HG03571 (cell line): Measurements from ENCODE around the gene COL13A1.

Source experiments
- ATAC-seq: cut with Tn5 transposase; IDR thresholded peaks from one replicate; pipeline ENCODE4 v1.9.1; 2021; ENCODE audit not compliant: unreplicated experiment

Gene COL13A1

DNA sequence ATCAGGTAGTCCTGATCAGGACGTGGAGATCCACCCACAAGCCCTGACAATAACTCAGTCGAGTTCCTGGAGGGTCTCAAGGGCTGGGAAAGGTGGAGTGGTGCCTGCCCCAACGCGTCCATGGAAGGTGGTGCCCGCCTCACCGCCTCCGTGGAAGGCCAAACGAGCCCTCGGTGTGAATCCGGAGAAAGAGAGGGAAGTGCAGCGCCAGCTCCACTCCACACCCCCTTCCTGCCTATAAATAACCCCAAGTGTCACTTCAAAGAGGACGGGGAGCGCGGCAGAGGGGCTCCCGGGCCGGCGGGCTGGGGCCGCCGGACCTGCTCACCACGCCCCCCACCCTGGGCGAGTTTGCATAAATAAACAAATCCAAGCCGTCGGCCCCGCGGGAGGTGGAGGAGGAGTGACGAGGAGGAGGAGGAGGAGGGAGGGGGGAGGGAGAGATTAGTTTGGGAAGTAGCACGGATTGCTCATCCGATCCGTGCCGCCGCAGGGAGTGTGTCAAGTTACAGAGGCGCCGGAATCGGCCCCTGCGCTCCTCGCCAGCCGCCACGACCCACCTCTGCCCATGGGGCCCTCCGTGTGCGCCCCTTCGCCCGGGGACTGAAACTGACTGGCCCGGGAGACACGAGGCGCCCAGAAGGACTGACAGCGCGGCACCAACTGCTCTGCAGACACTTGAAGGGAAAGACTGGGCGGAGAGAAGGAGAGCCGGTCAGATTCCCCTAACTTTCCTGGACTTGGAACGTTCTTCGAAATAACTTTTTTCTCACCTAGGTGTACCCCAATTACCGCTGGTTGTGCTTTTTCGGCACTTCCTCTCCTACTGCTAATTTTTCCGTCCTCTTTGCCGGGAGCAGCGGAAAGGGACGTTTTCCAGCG is at the start of gene COL13A1:
TSS of gene COL13A1 (plus strand) at position 473 of the 882 bp plus-strand sequence. CDS start 518 bp downstream, outside the sequence.
- no peak for ATAC-seq

DNA sequence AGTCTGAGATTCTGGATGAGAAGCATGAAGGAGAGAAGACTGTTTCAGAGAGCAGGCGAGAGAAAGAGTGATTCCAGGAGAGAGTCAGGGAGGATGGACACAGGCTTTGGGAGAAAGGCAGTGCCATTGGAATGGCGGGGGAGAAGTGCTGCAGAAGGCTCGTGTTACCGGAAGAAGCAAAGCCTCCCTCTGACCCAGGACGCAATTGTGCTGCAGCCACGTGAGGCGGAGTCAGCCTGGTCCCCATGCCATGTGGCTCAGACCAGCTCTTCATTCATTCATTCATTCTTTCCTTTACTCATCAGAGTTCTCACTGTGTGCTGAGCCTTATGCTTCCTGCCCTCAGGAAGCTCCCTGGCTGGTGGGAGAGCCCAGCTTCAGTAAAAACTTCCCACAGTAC is 49.2 kb upstream of the COL13A1 start:
- no peak for ATAC-seq

DNA sequence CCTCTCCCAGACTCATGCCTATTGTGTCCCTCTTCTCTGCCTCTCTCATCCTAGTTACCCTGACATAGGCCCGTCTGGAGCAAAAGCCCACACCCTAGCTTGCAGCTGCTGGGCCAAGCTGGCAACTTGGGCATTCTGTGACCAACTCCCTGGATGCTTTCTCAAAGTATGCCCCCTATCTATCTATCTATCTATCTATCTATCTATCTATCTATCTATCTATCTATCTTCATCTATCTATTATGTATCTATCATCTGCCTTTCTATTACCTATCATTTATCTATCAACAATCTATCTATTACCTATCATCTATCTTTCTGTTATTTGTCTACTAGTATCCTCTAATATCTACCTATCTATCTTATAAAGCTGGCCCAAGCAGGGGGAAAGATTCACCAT is 45.4 kb upstream of the COL13A1 start:
- ATAC-seq: no peak

DNA sequence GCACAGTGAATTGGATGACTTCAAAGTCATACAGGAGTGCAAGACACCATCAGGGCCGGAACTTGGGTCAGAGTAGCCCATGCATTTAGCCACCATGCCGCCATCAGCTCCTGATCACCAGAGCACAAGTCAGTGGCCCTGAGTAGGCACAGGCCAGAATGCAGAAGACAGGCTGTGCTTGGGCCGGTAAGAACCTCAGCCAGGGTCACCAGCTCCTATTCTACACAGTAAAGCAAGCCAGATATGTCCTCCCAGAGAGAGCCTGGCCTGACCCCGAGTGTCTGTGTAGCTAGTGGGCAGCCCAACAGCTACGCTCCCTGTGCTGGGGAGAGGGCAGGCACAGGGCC is 44.5 kb upstream of the COL13A1 start:
- no peak for ATAC-seq

DNA sequence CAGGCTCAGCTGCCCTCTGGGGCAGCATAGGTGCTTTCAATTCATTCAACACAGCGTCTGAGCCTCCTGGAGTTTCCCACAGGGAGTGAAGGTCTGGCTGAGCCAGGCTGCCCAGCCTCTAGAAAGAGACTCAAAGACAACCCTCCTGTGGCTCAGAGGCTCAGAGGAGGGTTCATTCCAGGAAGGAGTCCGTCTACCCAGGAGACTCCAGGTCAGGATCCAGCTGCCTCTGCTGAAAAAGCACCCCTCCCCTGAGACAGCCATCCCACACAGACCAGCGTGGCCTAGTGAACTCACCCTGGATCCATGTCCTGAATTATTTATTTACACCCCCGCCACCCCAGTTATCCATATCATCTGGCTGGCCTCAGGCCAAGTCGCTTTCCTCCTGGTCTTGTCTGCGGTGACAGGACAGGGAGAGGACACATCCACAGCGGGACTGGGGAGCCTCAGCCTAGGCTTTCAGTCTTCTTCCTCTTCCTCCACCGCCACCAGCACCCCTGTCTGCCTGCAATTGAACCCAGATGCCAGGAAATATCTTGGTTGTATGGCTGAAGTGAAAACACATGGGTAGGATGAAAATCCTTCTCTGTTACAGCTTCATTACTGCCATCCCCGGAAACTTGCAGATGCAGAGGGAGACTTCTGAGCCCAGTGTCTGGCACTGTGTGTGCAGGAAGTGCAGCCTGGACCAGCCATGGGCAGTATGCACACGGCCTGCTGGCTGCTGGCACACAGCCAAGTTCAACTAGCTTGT is 44.0 kb upstream of the COL13A1 start:
- no peak for ATAC-seq

DNA sequence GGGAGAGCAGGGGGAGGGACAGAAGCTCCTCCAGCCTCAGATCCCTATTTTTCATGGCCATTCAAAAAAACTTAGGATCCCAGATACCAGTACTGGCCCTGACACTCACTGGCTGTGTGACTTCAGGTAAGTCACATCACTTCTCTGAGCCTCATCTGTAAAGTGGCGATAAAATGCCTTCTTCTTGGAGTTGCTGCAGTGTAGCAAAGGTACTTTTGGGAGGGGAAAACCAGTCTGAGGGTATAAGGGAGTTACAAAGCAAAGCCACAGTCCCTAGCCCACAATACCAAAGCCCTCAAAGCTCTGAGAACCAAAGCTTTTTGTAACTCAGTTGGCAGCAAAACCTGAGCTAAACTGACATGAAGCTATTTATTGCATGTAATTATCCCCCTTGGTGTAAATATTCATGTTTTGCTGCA is 43.4 kb upstream of the COL13A1 start:
- no peak for ATAC-seq

DNA sequence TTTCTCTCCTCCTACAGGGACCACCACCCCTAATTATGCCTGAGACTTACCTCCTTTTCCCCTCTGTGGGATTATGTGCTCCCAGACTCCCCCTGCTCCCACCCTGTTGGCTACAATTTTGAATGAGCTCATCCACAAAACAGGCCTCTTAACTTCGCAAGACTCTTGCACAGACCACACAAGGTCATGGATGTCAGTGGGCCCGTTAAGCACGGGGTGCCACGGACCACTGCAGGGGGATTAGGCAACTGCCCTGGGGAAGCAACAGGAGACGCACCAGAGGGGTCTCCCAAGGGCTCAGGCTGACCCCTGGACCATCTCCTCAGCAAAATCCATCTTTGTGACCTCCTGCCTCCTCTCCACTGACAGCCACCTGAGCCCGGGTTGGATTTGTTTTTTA is 42.1 kb upstream of the COL13A1 start:
- no peak for ATAC-seq

DNA sequence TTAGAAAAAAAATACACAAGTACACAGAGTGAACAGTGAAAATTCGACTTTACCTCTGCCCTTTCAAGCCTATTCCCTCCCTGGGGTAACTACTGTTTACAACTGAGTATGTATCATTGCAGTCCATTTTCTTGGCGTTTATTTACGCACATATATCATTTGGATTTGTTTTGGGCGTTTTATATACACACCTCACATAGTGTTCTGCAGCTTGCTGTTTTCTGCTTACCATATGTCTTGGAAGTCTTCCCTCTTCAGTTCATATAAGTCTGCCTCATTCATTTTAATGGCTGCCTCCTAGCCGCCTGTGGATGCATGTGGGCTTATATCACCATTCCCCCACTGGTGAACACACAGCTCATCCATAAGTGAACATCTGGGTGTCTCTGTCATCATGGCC is 41.6 kb upstream of the COL13A1 start:
- ATAC-seq: no peak

DNA sequence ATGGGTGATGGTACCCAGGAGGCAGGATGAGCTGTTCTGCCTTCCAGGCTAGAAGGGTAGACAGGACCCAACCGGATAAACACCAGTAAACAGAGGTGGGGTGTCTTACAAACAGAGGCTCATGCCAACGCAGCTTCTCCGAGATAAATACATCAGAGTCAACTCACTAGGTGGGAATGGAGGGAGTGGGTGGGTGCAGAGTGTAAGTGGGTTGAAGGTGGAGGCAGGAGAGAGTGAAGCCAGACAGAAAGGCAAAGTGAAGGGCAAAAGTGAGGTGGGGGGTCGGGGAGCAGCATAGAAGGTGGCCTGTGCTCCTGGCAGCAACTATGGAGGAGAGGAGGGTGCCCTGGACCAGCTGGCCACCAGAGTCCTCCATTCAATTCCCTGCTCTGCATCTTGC is 40.4 kb upstream of the COL13A1 start:
- ATAC-seq: no peak

DNA sequence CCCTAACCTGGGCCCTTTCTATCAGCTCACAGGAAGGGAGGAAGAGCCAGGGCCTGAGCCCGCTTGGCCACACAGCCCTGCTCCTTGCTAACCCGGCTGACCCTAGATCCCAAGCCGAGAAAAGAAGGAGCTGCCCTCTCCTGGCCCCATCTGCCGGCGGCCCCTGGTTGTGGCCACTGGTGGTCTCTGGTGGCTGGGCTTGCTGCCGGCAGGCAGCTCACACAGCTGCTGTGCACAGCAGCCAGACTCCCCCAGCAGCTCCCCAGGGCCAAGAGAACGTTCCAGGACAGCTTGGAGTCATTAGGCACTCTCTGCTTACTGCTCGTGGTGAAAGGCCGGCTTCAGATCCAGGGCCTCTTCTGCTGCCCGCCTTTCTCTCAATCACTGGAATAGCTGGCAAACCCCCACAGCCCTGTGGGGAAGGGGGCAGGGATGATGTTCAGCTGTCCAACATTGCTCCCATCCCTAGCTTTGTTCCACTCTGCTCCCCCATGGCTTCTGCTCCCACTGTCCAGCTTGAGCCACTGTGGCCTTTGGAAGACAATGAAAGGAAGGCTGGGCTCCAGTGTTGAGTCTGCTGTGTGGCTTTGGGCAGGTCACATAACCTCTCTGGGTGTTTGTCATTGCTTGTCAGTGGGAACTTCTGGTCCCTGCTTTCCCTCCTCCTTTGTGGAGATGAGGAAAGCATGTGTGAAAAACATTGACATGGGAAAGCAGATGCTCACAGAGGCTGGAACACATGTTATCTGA is 35.4 kb upstream of the COL13A1 start:
- ATAC-seq: no peak

DNA sequence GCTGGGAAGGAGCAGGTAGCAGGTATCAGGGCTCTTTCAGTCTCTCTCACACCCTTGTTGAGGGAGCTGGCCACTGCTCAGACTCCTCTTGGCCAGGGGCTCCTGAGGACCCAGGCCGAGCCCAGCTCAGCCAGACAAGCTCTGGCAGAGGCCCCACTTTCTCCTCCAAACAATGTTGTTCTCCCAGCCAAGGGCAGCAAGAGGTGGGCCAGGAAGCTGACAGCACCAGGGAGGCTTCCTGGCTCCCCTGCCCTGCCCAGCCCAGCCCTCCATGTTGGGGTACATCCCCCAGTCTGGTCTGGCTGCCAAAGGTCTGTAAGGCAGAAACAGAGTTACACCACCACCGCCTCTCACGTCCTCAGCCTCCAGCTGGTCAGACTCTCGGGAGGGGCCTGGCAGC is 33.9 kb upstream of the COL13A1 start:
- no peak for ATAC-seq

DNA sequence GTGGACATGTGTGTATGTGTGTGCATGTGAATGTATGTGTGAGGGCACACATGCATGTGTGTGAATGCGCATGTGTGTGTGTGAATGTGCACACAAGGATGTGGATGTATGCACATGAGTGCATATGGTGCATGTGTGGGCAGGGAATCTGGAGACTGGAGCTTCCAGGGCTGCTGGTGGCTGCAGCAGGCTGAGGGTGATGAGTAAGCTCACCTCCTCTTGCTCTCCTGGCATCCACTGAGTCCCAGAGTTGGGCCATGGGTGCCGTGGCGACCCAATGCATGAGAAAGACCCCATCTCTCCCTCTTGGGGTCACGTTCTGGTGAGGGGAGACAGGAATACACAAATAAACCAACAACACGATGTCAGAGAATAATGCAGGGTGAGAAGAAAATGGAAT is 33.3 kb upstream of the COL13A1 start:
- no peak for ATAC-seq

DNA sequence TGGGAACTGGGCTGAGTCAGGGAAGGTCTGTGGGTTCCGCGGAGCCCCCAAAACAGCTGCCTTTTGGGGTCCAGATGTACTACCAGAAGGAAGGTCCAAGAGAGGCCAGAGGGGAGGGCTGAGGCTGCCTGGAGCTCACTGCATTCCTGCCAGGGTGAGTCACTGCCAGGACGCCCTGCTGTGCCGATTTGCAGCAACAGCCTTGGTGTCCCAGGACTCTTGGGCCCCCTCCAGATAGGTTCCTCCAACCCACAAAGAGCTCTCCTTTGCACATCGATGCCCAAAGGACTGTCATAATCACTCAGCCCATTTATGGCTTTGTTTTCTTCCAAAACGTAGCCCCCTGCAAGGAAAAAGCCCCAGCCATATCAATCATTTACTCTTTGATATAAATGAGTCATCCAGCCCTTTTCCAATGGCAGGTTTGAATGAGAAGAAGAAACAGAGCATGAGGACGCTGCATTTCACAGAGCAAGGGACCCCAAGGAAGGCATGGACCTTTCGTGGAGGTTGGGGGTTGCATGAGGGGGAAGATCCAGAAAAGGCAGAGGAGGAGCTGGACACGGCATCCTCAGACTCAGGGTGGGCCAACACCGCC is 32.2 kb upstream of the COL13A1 start:
- ATAC-seq: no peak

DNA sequence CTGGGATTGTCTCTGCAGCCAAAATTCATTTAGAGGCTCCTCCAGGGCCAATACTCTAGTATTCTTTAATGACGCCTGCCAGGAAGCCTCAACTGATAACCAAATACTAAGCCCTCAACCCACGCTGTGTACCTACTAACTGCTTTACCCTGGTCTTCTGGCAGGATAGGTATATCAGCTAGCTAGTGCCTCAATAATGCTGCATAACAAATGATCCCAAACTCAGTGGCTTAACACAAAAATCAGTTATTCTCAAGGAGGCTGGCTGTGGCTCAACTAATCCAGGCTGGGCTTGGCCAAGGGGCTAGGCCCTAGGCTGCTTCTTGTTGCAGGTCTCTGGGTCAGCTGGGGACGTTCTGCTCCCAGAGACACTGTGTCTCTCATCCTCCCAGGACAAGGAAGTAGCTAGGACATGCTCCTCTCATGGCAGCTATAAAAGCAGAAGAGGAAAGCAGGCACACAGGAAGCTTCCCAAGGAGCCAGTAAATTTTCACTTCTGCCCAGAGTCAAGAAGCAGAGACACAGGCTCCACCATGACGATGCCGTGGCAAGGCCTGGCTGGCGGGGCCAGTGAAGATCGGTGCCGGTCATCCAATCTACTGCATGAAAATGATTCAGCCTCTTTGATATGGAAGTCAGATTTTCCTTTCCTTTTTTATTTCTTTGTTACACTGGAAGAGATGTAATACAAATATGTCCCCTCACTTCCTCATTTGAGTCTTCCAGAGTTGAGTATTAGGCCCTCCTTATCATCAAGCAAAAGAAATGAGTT is 28.6 kb upstream of the COL13A1 start:
- ATAC-seq: no peak

DNA sequence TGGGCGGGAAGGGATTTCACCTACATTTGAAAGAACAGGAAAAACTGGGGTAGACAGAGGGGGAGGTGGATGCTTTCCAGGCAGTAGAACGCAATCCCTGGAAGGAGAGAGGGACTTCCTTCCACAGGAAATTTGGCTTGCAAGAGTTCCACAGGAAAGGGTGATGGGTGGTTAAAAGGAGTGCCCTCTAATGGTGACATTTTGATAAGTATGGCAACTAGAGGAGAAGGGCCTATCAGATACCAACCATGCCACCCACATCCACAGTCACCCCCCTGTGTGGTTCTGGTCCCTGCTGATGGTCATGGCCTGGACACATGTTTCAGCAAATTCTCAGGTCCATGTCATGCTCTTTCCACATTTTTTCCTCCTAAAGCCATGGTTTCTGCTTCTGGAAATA is 27.1 kb upstream of the COL13A1 start:
- no peak for ATAC-seq

DNA sequence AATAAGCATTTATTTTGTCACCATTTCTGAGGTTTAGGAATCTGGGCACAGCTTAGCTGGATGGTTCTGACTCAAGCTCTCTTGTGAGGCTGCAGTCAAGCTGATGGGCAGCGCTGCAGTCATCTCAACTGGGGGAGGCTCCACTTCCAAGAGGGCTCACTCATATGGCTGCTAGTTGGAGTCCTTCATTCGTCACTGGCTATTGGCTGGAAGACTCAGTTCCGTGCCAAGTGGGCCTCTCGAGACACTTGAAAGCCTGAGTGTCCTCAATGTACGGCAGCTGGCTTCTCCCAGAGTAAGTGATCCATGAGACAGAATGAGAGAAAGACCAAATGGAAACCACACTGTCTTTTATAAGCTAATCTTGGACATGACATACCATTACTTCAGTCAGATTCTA is 21.6 kb upstream of the COL13A1 start:
- no peak for ATAC-seq

DNA sequence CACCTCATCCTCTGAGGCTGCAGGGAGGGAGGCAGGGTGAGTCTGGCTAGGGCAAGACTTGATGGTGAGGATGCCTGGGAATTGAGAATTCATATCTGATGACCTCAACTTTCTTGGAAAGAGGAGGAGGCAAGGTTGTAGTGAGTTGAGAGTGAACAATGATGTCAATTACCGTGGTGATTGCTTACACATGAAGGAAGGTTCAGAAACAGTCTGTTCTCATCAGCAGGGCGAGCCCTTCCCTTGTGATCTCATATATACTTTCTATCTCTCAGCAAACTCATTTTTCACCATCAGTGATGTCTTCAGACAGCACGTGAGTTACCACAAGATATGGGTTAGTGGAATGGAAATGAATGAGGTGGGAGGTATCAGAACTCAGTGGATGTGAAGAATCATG is 20.1 kb upstream of the COL13A1 start:
- no peak for ATAC-seq

DNA sequence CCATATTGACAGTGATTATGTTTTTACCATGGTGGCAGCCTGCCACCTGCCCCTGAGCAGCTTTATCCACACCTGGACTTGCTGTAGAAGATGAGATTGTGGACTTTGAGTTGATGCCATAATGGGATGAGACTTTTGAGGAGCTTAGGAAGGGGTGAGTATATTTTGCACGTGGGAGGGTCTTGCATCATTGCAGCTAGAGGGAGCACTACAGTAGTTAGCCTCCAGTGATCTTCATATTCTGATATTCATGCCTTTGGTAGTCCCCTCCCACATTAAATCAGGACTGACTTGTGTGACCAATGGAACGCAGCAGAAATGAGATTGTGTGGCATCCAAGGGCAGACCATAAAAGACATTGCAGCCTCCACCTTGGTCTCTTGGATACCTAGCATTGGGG is 18.2 kb upstream of the COL13A1 start:
- no peak for ATAC-seq

DNA sequence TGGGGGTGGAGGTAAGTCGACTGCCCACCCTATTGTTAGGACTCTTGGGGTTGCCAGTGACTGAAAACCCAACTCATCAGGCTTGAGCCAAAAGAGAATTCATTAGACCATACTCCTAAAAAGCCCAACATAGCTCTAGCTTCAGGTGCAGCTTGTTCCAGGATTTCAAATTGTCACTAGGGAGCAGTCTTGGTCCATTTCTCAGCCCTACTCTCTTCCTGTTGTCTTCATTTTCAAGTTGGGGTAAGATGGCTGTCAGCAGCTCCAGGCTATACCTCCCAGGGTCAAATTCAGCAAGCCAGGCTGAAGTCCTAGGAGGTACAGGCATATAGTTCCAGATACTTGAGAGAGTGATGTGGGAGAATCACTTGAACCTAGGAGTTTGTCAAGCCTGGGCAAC is 14.9 kb upstream of the COL13A1 start:
- ATAC-seq: no peak

DNA sequence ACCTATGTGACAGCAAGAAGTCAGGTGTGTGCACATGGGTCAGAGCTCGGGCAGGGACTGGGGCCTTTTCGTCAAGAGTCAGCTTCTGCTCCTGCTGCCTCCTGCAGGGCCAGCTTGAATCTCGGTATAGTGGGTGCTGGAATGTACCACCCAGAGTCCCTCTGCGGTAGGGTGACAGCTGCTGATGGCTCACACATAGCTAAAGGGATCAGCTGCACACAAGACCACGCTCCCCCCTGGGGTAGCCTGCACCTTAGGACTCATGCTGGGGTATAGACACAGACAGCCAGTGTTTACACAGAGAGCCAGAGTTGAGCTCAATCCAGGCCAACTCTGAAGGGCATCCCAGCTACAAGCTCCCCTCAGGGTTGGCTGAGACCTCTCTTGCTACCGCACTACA is 14.0 kb upstream of the COL13A1 start:
- no peak for ATAC-seq

DNA sequence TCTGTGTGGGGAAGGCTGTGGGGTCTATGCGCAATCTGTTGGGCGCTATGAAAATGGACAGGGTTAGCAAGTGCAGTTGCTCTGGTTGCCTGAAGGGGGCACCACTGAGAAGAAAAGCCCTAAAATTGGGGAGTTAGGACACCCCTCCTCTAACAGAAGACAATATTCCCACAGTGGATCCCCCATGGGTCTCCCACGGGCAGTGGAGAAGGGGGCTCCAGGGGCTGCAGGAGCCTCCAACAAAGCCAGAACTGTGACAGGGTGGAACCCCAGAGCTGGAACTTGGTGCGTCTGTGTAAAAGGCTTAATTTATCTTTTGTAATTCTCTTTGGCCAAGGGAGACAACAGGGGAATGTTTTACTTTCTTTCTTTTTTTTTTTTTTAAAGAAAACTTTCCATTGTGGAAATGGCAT is 12.5 kb upstream of the COL13A1 start:
- ATAC-seq: no peak
